Mammary epithelial cell (primary cell): ENCODE data around the gene PNMA6E.

Source experiments
- EZH2 ChIP-seq: IDR thresholded peaks from 2 replicates; pipeline ENCODE4 v1.6.1; 2012; ENCODE audit warnings: low read length, inconsistent platforms, borderline replicate concordance
- TF ChIP-seq, protein P1 (sequence below), 2 donors: IDR thresholded peaks in 1 of 2; conservative IDR thresholded peaks in 1 of 2; 2 replicates each; pipeline ENCODE4 v1.5.1; 2011 to 2012; ENCODE audit warnings: inconsistent platforms in 2 of 2, low read length in 2 of 2, mild to moderate bottlenecking in 2 of 2, control low read depth in 1 of 2, low read depth in 1 of 2; ENCODE audit not compliant: insufficient read depth in 1 of 2; ENCODE audit errors: extremely low read depth in 1 of 2

DNA sequence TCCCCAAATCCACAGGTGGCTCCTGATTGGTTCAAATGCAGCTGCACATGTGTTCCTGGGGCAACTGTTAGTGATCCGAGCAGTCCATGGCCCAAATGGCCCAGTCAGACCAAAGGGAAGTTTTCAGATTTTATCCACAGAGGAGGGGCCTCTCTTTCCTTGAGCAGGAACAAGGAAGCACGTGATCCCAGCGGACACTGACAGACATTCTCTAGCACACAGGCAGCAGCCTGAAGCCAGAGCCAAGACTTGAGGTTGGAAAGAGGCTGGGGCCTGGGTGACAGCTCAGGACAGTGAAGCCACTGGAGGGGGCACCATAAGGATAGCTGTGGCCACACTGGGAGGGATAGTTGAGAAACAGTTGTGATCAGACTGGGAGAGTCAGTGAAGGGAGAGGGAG, 6.6 kb upstream of the PNMA6E start:
- TF ChIP-seq, protein P1, sequence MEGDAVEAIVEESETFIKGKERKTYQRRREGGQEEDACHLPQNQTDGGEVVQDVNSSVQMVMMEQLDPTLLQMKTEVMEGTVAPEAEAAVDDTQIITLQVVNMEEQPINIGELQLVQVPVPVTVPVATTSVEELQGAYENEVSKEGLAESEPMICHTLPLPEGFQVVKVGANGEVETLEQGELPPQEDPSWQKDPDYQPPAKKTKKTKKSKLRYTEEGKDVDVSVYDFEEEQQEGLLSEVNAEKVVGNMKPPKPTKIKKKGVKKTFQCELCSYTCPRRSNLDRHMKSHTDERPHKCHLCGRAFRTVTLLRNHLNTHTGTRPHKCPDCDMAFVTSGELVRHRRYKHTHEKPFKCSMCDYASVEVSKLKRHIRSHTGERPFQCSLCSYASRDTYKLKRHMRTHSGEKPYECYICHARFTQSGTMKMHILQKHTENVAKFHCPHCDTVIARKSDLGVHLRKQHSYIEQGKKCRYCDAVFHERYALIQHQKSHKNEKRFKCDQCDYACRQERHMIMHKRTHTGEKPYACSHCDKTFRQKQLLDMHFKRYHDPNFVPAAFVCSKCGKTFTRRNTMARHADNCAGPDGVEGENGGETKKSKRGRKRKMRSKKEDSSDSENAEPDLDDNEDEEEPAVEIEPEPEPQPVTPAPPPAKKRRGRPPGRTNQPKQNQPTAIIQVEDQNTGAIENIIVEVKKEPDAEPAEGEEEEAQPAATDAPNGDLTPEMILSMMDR (conservative IDR thresholded peaks at IDR 0.05 in 1 of 2, IDR thresholded peaks at IDR 0.05 in 1 of 2; ENCODE audit: extremely low read depth in 1 of 2, insufficient read depth in 1 of 2, low read depth in 1 of 2, low read length in 2 of 2) = no peak
- no peak for TF ChIP-seq EZH2
